ENCODE results near the gene GPR156.
A peak's percentile ranks its signal among the peaks of the same experiment; 100 is the strongest.

GPR156 gene

DNA sequence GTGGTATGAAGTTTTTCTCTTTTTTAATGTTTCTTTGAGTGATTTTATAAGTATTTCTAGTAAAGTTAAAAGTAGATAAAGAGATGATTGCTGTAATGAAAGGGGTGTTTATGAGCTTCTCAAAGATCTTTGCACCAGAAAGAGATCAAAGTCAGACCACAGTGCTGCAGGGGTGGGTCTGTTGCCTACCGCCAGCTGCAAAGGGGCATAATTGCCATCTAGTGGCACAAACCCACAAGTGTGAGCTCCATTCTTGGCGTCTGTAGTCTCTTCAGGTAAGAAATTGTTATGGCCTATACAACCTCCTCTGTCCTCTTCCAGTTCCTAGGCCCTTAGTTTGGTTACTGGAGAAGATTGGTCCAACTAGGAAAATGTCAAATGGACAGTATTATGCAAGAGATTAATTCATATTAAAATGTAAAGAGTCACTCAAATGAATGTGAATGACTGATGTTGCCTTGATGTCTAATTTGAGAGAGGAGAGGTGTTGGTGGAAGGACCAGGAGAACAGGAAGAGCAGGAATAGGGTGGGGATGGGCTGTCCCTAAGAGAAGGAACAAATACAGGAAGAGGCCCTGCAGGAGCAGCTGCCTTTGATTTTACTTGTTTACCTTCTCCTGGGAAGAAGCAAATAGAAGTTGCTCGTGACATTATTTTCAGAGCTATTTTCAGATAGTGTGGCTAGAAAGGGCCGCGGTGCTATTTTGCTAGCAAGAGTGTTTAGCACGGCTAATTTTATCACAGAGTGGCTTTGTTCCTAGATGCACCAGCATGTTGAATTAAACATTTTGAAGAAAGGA, 137.8 kb downstream of the GPR156 start:
- in situ Hi-C loops (cut with MboI; ENCODE audit: low pct_unique_long_range_greater_than_20kb, low sequenced_read_pairs, unreplicated experiment): no loop called here
- TF ChIP-seq, protein P1, sequence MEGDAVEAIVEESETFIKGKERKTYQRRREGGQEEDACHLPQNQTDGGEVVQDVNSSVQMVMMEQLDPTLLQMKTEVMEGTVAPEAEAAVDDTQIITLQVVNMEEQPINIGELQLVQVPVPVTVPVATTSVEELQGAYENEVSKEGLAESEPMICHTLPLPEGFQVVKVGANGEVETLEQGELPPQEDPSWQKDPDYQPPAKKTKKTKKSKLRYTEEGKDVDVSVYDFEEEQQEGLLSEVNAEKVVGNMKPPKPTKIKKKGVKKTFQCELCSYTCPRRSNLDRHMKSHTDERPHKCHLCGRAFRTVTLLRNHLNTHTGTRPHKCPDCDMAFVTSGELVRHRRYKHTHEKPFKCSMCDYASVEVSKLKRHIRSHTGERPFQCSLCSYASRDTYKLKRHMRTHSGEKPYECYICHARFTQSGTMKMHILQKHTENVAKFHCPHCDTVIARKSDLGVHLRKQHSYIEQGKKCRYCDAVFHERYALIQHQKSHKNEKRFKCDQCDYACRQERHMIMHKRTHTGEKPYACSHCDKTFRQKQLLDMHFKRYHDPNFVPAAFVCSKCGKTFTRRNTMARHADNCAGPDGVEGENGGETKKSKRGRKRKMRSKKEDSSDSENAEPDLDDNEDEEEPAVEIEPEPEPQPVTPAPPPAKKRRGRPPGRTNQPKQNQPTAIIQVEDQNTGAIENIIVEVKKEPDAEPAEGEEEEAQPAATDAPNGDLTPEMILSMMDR (IDR thresholded peaks at IDR 0.05; ENCODE audit: extremely low read depth, insufficient read depth, missing control alignments): peak; percentile 43
- DNase-seq (ENCODE audit: low spot score): peak; percentile 34

DNA sequence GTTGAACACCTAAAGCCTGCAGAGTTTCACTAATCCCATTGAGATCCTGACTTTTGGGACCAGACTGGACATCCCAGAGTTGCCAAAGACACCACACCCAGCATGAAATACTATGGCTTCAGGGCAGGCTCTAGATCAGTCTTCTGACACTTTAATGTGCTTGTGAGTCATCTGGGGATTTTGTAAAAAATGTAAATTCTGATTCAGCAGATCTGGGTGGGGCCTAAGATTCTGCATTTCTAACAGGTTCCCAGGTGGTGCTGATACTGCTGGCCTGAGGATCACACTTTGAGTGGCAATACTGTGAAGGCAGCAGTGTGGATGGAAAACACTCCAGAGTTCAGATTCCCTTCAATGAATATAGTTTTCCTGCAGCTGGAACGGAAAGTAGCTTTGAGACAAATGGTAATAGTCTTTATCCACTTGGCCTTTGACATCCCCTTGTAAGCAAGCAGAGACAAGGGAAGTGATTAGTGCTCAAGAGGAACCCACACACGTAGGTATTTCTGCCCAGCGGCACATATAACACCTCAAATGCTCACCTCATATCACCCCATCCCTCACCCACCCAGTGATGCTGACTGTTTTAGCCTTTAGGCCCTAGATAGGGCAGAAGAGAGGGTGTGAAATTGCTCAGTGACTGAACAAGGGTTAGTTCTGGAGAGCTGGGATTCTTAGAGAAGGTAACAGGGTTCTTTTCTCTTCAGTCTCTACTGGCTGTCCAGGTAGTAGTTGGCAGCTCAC, 139.3 kb downstream of the GPR156 start:
- DNase-seq (ENCODE audit: low spot score): peak; percentile 36
- TF ChIP-seq, protein P1 (IDR thresholded peaks at IDR 0.05; ENCODE audit: extremely low read depth, insufficient read depth, missing control alignments): no peak
- in situ Hi-C loops (cut with MboI; ENCODE audit: low pct_unique_long_range_greater_than_20kb, low sequenced_read_pairs, unreplicated experiment): no loop called here

DNA sequence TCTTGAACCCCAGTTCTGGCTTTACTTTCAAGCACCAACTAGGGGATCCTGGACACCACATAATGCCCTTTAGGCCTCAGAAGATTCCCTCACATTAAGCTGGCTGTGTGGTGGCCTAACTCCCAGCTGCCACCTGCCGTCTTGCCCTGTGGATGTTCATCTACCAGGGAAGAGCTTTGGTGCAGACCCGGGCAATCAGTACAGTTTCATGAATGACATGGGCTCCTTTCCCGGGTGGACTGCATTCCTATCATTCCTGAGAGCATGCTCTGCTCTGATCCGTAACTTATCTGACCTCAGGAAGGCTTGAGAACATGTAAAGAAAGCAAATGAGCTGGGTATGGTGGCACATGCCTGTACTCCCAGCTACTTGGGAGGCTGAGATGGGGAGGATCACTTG, 140.8 kb downstream of the GPR156 start:
- TF ChIP-seq, protein P1 (IDR thresholded peaks at IDR 0.05; ENCODE audit: extremely low read depth, insufficient read depth, missing control alignments): no peak
- in situ Hi-C loops (cut with MboI; ENCODE audit: low pct_unique_long_range_greater_than_20kb, low sequenced_read_pairs, unreplicated experiment): no loop called here
- no peak for DNase-seq (ENCODE audit: low spot score)

DNA sequence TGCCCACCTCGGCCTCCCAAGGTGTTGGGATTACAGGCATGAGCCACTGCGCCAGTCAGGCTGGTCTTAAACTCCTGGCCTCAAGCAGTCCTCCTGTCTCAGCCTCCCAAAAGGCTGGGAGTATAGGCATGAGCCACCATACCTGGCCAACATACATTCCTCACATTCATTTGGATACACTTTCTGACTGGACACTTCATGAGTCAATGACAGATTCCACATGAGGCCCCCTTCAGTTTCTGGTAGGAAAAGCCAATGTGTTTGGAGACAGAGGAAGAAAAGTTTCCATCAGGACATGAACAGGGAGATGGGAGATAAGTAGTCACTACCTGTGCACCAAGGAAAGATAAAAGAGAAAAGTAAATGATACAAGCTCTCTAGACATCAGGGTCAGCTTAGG, 141.3 kb downstream of the GPR156 start:
- DNase-seq (ENCODE audit: low spot score): no peak
- TF ChIP-seq, protein P1 (IDR thresholded peaks at IDR 0.05; ENCODE audit: extremely low read depth, insufficient read depth, missing control alignments): no peak
- in situ Hi-C loops (cut with MboI; ENCODE audit: low pct_unique_long_range_greater_than_20kb, low sequenced_read_pairs, unreplicated experiment): no loop called here

DNA sequence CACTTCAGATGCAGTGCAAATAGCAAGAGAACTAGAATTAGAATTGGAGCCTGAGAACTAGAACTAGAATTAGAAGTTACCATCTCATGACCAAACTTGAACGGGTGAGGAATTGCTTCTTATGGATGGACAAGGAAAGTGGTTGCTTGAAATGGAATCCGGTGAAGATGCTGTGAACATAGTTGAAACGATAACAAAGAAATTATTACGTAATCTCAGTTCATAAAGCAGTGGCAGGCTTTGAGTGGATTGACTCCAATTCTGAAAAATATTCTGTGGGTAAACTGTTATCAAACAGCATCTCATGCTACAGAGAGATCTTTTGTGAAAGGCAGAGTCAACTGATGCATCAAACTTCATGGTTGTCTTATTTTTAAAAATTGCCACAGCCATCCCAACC, 142.8 kb downstream of the GPR156 start:
- in situ Hi-C loops (cut with MboI; ENCODE audit: low pct_unique_long_range_greater_than_20kb, low sequenced_read_pairs, unreplicated experiment): no loop called here
- no peak for DNase-seq (ENCODE audit: low spot score)
- TF ChIP-seq, protein P1 (IDR thresholded peaks at IDR 0.05; ENCODE audit: extremely low read depth, insufficient read depth, missing control alignments): no peak

DNA sequence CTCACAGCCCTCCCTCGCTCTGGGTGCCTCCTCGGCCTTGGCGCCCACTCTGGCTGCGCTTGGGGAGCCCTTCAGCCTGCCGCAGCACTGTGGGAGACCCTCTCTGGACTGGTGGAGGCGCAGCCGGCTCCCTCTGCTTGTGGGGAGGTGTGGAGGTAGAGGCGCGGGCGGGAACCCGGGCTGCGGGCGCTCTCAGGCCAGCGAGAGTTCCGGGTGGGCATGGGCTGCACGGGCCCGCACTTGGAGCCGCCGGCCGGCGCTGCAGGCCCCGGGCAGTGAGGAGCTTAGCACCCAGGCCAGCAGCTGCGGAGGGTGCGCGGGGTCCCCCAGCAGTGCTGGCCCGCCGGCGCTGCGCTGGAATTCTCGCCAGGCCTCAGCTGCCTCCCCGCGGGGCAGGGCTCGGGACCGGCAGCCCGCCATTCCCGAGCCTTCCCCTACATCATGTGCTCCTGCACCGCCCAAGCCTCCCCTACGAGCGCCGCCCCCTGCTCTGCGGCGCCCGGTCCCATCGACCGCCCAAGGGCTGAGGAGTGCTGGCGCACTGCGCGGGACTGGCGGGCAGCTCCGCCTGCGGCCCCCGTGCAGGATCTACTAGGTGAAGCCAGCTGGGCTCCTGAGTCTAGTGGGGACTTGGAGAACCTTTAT, 144.8 kb downstream of the GPR156 start:
- TF ChIP-seq, protein P1 (IDR thresholded peaks at IDR 0.05; ENCODE audit: extremely low read depth, insufficient read depth, missing control alignments): no peak
- no peak for DNase-seq (ENCODE audit: low spot score)
- in situ Hi-C loops (cut with MboI; ENCODE audit: low pct_unique_long_range_greater_than_20kb, low sequenced_read_pairs, unreplicated experiment): no loop called here
